HepG2 (cell line): Measurements from ENCODE around the gene GATD1. TPM values are rescaled to one million over a fixed set of nuclear protein-coding genes. Genes with fewer than 3 reads are reported as not detected.

Experiments used
- ATAC-seq: fragments of 200-7000 bp; cut with Tn5 transposase; 3 replicates; pipeline ENCODE4 v1.9.1; 2020; ENCODE audit warnings: mild to moderate bottlenecking, moderate library complexity
- BruUV-seq: library from RNA; stranded (reverse); fragments of 400-500 nt; replicated peaks from 2 replicates; lab custom pipeline; 2021; lab: Mats Ljungman, UMichigan
- CTCF ChIA-PET: fragments of 300-600 bp; formaldehyde crosslinking; extraction: SDS; loops from one replicate; lab custom pipeline; 2021; ENCODE audit warnings: low total read pairs, inconsistent platforms, low intra/inter-chr PET ratio; lab: Yijun Ruan, JAX
- POLR2A ChIA-PET: fragments of 350-600 bp; sonication (Branson Sonifier 250); formaldehyde crosslinking; loops from one replicate; lab custom pipeline; 2020; ENCODE audit warnings: antibody characterized with exemption, inconsistent platforms; lab: Yijun Ruan, JAX
- DNase-seq: peaks from one replicate; pipeline ENCODE4 v3.0.0-alpha.2; 2015; ENCODE audit warnings: low spot score
- FAIRE-seq: peaks from 3 replicates; lab custom pipeline; 2011; peaks lifted over from hg19 to GRCh38; lab: Jason Lieb, UNC
- H2AFZ ChIP-seq: one replicate; pipeline ENCODE4 v1.6.1; 2011; ENCODE audit warnings: low read length, inconsistent platforms
- H3K27ac ChIP-seq: fragments of 300-600 bp; 3 replicates; pipeline ENCODE4 v1.8.0; 2011; ENCODE audit warnings: mixed run types, mild to moderate bottlenecking, mixed read lengths, low read length, inconsistent platforms; ENCODE audit not compliant: insufficient read depth; ENCODE audit errors: extremely low read length
- H3K27me3 ChIP-seq, 2 experiments: fragments of 200-600 bp in 1 of 2; 2 replicates in 1 of 2; 3 replicates in 1 of 2; pipeline versions ENCODE4 v1.6.0 to v1.8.0; 2011; ENCODE audit warnings: low read length in 2 of 2, mild to moderate bottlenecking in 2 of 2, moderate library complexity in 2 of 2, inconsistent platforms in 1 of 2; ENCODE audit not compliant: insufficient read depth in 2 of 2, control insufficient read depth in 1 of 2
- H3K36me3 ChIP-seq, 2 experiments: fragments of 200-600 bp in 1 of 2; replicated peaks in 1 of 2; 2 replicates in 1 of 2; 3 replicates in 1 of 2; pipeline versions ENCODE4 v1.5.1 to v1.8.0; 2011; ENCODE audit warnings: low read length in 2 of 2, inconsistent platforms in 1 of 2; ENCODE audit not compliant: insufficient read depth in 2 of 2, control insufficient read depth in 1 of 2
- H3K4me1 ChIP-seq: 2 replicates; pipeline ENCODE4 v1.5.1; 2012; ENCODE audit warnings: low read length, inconsistent platforms; ENCODE audit not compliant: insufficient read depth
- H3K4me2 ChIP-seq: 2 replicates; pipeline ENCODE4 v1.6.0; 2011; ENCODE audit warnings: low read depth, low read length, inconsistent platforms
- H3K4me3 ChIP-seq, 3 experiments: fragments of 200-600 bp in 1 of 3; sonication (generic), shearing (Covaris generic) in 1 of 3; replicated peaks in 1 of 3; 2 replicates each; pipeline ENCODE4 v1.5.1; 2011 to 2016; ENCODE audit warnings: low read length in 3 of 3, inconsistent platforms in 2 of 3, low read depth in 2 of 3, mild to moderate bottlenecking in 2 of 3, control low read depth in 1 of 3, mixed read lengths in 1 of 3; ENCODE audit not compliant: insufficient read depth in 1 of 3
- H3K79me2 ChIP-seq: one replicate; pipeline ENCODE4 v1.6.1; 2011; ENCODE audit warnings: low read length, inconsistent platforms; ENCODE audit not compliant: insufficient read depth
- H3K9ac ChIP-seq: 2 replicates; pipeline ENCODE4 v1.6.0; 2011; ENCODE audit warnings: mild to moderate bottlenecking, low read depth, low read length, inconsistent platforms; ENCODE audit not compliant: insufficient read depth
- H3K9me3 ChIP-seq: 2 replicates; pipeline ENCODE4 v1.5.1; 2012; ENCODE audit warnings: mild to moderate bottlenecking, low read length
- H4K20me1 ChIP-seq: 2 replicates; pipeline ENCODE4 v1.6.0; 2011; ENCODE audit warnings: inconsistent platforms, mild to moderate bottlenecking, low read length, moderate library complexity; ENCODE audit not compliant: insufficient read depth
- ATRX ChIP-seq: sonication (generic); formaldehyde crosslinking; IDR thresholded peaks from 2 replicates; pipeline ENCODE4 v1.4.0; 2020; ENCODE audit warnings: missing genetic modification reagents, borderline replicate concordance
- HNRNPL ChIP-seq: fragments of 200-400 bp; formaldehyde crosslinking; IDR thresholded peaks from 2 replicates; pipeline ENCODE4 v1.6.1; 2017; ENCODE audit warnings: mild to moderate bottlenecking, low read depth, low read length
- KLF6 ChIP-seq: IDR thresholded peaks from 2 replicates; pipeline ENCODE4 v1.8.0; 2016; ENCODE audit warnings: missing biosample characterization, missing genetic modification reagents
- NONO ChIP-seq, 2 experiments: fragments of 450-650 bp in 1 of 2; sonication (generic) in 1 of 2; formaldehyde crosslinking in 1 of 2; IDR thresholded peaks in 1 of 2; conservative IDR thresholded peaks in 1 of 2; 2 replicates each; pipeline versions ENCODE4 v1.6.1 to v1.8.0; 2017 to 2022; ENCODE audit warnings: mild to moderate bottlenecking in 1 of 2, missing genetic modification reagents in 1 of 2, moderate library complexity in 1 of 2
- POGZ ChIP-seq: sonication (generic); formaldehyde crosslinking; IDR thresholded peaks from 2 replicates; pipeline ENCODE4 v1.4.0; 2020; ENCODE audit warnings: mild to moderate bottlenecking, missing genetic modification reagents
- ZFP41 ChIP-seq: sonication (generic); formaldehyde crosslinking; IDR thresholded peaks from 2 replicates; pipeline ENCODE4 v1.4.0; 2020; ENCODE audit warnings: mild to moderate bottlenecking, missing genetic modification reagents, borderline replicate concordance
- WGBS: methylation state at CpG from one replicate; pipeline ENCODE4 v1.1.6; 2017; ENCODE audit warnings: low lambda C conversion rate; 5-methylcytosine and 5-hydroxymethylcytosine counted together
- in situ Hi-C: cut with HindIII; loops from 2 replicates; pipeline ENCODE4 v1.10.0; 2017; ENCODE audit warnings: low pct_unique_long_range_greater_than_20kb; ENCODE audit not compliant: extremely low pct_ligation_motif_present
- intact Hi-C: fragments of 100-400 bp; cut with micrococcal nuclease; formaldehyde crosslinking; loops from one replicate; pipeline ENCODE4 v1.10.0; 2022; ENCODE audit not compliant: unreplicated experiment
- polyA plus RNA-seq, 8 experiments: library from polyadenylated mRNA; depleted of rRNA in 3 of 8; stranded (reverse) in 7 of 8; unstranded in 1 of 8; fragments of >200 nt; fragmentation: Illumina TruSeq in 4 of 8; extraction: Trizol in 4 of 8; gene quantifications; 2 replicates each; pipeline versions ENCODE4 v1.2.1 to v1.2.3, GENCODE V29; 2011 to 2016; ENCODE audit warnings: low read depth in 4 of 8, missing spikeins in 1 of 8, mixed read lengths in 1 of 8; ENCODE audit not compliant: insufficient read depth in 1 of 8
- total RNA-seq, 5 experiments: library from RNA; depleted of rRNA; stranded (reverse); fragments of >200 nt; fragmentation: Illumina TruSeq; extraction: Trizol; gene quantifications; 2 replicates each; pipeline ENCODE4 v1.2.3, GENCODE V29; 2016; ENCODE audit warnings: low read depth in 1 of 5
- TF ChIP-seq, protein P1 (sequence below): IDR thresholded peaks from 2 replicates; pipeline ENCODE4 v1.6.1; 2016; ENCODE audit warnings: low read depth, missing genetic modification reagents, missing compliant biosample characterization

The GATD1 gene
- total and polyA plus RNA-seq, 2 of the 13 experiments (the other 11 are each of a cell fraction or from before 2014, with no cell fraction given): 31.3 to 60.5 TPM

GRCh38 chr11:776263-776560 is 1.1 kb downstream of the GATD1 start:
- Histone ChIP-seq H3K4me3 (peak overlapping the region; percentile 87 to 92 (median 90)), H4K20me1 (peaks cover 6% of the 10 kb centered on the region), H3K9me3 (no peaks in the 10 kb centered on the region), H3K79me2 (peaks cover 32% of the 10 kb centered on the region), H3K36me3 (peaks cover 13 to 33% of the 10 kb centered on the region in 2 experiments; a peak in 4 of 5 replicates), H3K4me1 (peaks cover 42% of the 10 kb centered on the region), H3K4me2 (peak overlapping the region; percentile 98), H3K9ac (peak overlapping the region; percentile 78), H3K27me3 (no peaks in the 10 kb centered on the region), H3K27ac (peak overlapping the region; percentile 75), H2AFZ (no peak overlapping the region)
- ChIA-PET CTCF (no interaction called here), POLR2A (interaction anchor here (0.8 to 4.9 kb wide), 10 partner anchors 9 to 240 kb away, joined by 3 to 44 read pairs (median 6); partner anchors contain the start of genes PIDD1 and PNPLA2)
- FAIRE-seq: no peak
- no peak for TF ChIP-seq HNRNPL
- no peak for TF ChIP-seq ATRX
- TF ChIP-seq, protein P1, sequence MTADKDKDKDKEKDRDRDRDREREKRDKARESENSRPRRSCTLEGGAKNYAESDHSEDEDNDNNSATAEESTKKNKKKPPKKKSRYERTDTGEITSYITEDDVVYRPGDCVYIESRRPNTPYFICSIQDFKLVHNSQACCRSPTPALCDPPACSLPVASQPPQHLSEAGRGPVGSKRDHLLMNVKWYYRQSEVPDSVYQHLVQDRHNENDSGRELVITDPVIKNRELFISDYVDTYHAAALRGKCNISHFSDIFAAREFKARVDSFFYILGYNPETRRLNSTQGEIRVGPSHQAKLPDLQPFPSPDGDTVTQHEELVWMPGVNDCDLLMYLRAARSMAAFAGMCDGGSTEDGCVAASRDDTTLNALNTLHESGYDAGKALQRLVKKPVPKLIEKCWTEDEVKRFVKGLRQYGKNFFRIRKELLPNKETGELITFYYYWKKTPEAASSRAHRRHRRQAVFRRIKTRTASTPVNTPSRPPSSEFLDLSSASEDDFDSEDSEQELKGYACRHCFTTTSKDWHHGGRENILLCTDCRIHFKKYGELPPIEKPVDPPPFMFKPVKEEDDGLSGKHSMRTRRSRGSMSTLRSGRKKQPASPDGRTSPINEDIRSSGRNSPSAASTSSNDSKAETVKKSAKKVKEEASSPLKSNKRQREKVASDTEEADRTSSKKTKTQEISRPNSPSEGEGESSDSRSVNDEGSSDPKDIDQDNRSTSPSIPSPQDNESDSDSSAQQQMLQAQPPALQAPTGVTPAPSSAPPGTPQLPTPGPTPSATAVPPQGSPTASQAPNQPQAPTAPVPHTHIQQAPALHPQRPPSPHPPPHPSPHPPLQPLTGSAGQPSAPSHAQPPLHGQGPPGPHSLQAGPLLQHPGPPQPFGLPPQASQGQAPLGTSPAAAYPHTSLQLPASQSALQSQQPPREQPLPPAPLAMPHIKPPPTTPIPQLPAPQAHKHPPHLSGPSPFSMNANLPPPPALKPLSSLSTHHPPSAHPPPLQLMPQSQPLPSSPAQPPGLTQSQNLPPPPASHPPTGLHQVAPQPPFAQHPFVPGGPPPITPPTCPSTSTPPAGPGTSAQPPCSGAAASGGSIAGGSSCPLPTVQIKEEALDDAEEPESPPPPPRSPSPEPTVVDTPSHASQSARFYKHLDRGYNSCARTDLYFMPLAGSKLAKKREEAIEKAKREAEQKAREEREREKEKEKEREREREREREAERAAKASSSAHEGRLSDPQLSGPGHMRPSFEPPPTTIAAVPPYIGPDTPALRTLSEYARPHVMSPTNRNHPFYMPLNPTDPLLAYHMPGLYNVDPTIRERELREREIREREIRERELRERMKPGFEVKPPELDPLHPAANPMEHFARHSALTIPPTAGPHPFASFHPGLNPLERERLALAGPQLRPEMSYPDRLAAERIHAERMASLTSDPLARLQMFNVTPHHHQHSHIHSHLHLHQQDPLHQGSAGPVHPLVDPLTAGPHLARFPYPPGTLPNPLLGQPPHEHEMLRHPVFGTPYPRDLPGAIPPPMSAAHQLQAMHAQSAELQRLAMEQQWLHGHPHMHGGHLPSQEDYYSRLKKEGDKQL: no peak
- TF ChIP-seq ZFP41 (CRISPR knock-in tag): no peak
- 0 out of 2 replicates have a peak, but pooled peaks have one; percentile 18 for TF ChIP-seq POGZ (CRISPR knock-in tag)
- TF ChIP-seq NONO (IDR thresholded peaks at IDR 0.05): no peak
- no peak for TF ChIP-seq NONO (CRISPR knock-in tag; conservative IDR thresholded peaks at IDR 0.05)
- 0 out of 2 replicates have a peak, but pooled peaks have one; percentile 3 for TF ChIP-seq KLF6 (CRISPR knock-in tag)
- intact Hi-C loops (loop anchor here (2.0 kb wide), 1 partner anchor 71 kb away; no protein-coding TSS in a partner anchor), in situ Hi-C loops (no loop called here)
- no TSS peak for BruUV-seq
- no peak for DNase-seq
- WGBS: 37% methylated on average over 11 of the region's 11 CpGs
- no peak for ATAC-seq
